GM23248 (cell line): ENCODE data around the gene PLCE1. TPM values are rescaled to one million over a fixed set of nuclear protein-coding genes. Genes with fewer than 3 reads are reported as not detected.

ENCODE experiments used
- DNase-seq: peaks from one replicate; pipeline ENCODE4 v3.0.0-alpha.2; 2015
- H2AFZ ChIP-seq: fragments of 200-600 bp; sonication (generic); 2 replicates; pipeline ENCODE4 v1.6.1; 2016; ENCODE audit warnings: antibody characterized with exemption
- H3F3A ChIP-seq: fragments of 200-600 bp; sonication (generic); 2 replicates; pipeline ENCODE4 v1.6.1; 2016; ENCODE audit warnings: mild to moderate bottlenecking, antibody characterized with exemption, mixed run types; ENCODE audit not compliant: insufficient read depth
- H3K27ac ChIP-seq: fragments of 200-600 bp; sonication (generic); 2 replicates; pipeline ENCODE4 v1.5.1; 2016; ENCODE audit warnings: mild to moderate bottlenecking
- H3K27me3 ChIP-seq: fragments of 200-600 bp; sonication (generic); replicated peaks from 2 replicates; pipeline ENCODE4 v1.6.1; 2016; ENCODE audit warnings: mild to moderate bottlenecking; ENCODE audit not compliant: insufficient read depth
- H3K36me3 ChIP-seq: fragments of 200-600 bp; sonication (generic); 2 replicates; pipeline ENCODE4 v1.6.1; 2016; ENCODE audit warnings: low read depth, mild to moderate bottlenecking
- H3K4me1 ChIP-seq: fragments of 200-600 bp; sonication (generic); 2 replicates; pipeline ENCODE4 v1.6.1; 2016; ENCODE audit warnings: mild to moderate bottlenecking; ENCODE audit not compliant: insufficient read depth
- H3K4me2 ChIP-seq: fragments of 200-600 bp; sonication (generic); one replicate; pipeline ENCODE4 v1.6.1; 2016; ENCODE audit warnings: mild to moderate bottlenecking; ENCODE audit not compliant: unreplicated experiment
- H3K4me3 ChIP-seq: fragments of 200-600 bp; sonication (generic); 2 replicates; pipeline ENCODE4 v1.5.1; 2016; ENCODE audit warnings: mild to moderate bottlenecking
- H3K79me2 ChIP-seq: fragments of 200-600 bp; sonication (generic); 2 replicates; pipeline ENCODE4 v1.6.1; 2016; ENCODE audit warnings: mild to moderate bottlenecking; ENCODE audit not compliant: insufficient read depth
- H3K9ac ChIP-seq: fragments of 200-600 bp; sonication (generic); 2 replicates; pipeline ENCODE4 v1.6.1; 2016; ENCODE audit warnings: mild to moderate bottlenecking
- H3K9me2 ChIP-seq: fragments of 200-600 bp; sonication (generic); 2 replicates; pipeline ENCODE4 v1.6.1; 2016; ENCODE audit warnings: mixed run types, mild to moderate bottlenecking, moderate library complexity; ENCODE audit not compliant: insufficient read depth
- H3K9me3 ChIP-seq: fragments of 200-600 bp; sonication (generic); one replicate; pipeline ENCODE4 v1.6.1; 2017; ENCODE audit warnings: low read depth
- H4K20me1 ChIP-seq: fragments of 200-600 bp; sonication (generic); 2 replicates; pipeline ENCODE4 v1.6.0; 2016; ENCODE audit not compliant: insufficient read depth
- EZH2 ChIP-seq: fragments of 200-600 bp; sonication (generic); IDR thresholded peaks from 2 replicates; pipeline ENCODE4 v1.6.1; 2018; ENCODE audit warnings: antibody characterized with exemption, mild to moderate bottlenecking; ENCODE audit not compliant: insufficient read depth, poor library complexity, severe bottlenecking
- EZH2phosphoT487 ChIP-seq: fragments of 200-600 bp; sonication (generic); IDR thresholded peaks from 2 replicates; pipeline ENCODE4 v1.6.1; 2018; ENCODE audit warnings: antibody characterized with exemption, moderate library complexity, mild to moderate bottlenecking, low read depth; ENCODE audit not compliant: insufficient read depth
- WGBS, 2 experiments: methylation state at CpG; one replicate each; pipeline ENCODE4 v1.1.6; 2015 to 2017; ENCODE audit warnings: low lambda C conversion rate in 2 of 2, low coverage in 1 of 2; ENCODE audit errors: missing lambda C conversion rate in 2 of 2; 5-methylcytosine and 5-hydroxymethylcytosine counted together
- in situ Hi-C: fragments of 300-500 bp; cut with MboI; formaldehyde crosslinking; loops from 2 replicates; pipeline ENCODE4 v1.15.0; 2020
- polyA plus RNA-seq: library from polyadenylated mRNA; unstranded; fragments of >200 nt; fragmentation: Nextera tagmentation; extraction: Ambion mirVana; gene quantifications from 2 replicates; pipeline ENCODE4 v1.2.1, GENCODE V29; 2016
- total RNA-seq: library from RNA; depleted of rRNA; stranded (reverse); fragments of >200 nt; shearing (Covaris generic); gene quantifications from 2 replicates; pipeline ENCODE4 v1.2.3, GENCODE V29; 2014

Gene PLCE1
- total and polyA plus RNA-seq, 2 experiments from 2014 or later: 3.7 to 6.2 TPM

GRCh38 chr10:94024407-94024806, 30.7 kb downstream of the PLCE1 start:
- no peaks in the 10 kb centered on the region for H3K9me3 ChIP-seq
- no peaks in the 10 kb centered on the region for H3K27me3 ChIP-seq
- in situ Hi-C loops: no loop called here
- no peaks in the 10 kb centered on the region for H3F3A ChIP-seq
- no peak overlapping the region for H3K27ac ChIP-seq
- no peak for DNase-seq
- peaks cover 8% of the 10 kb centered on the region; the same call in 1 of the 2 replicates for H3K4me1 ChIP-seq
- no peak overlapping the region for H2AFZ ChIP-seq
- no peaks in the 10 kb centered on the region for H3K36me3 ChIP-seq
- no peak overlapping the region for H3K4me3 ChIP-seq
- H3K9ac ChIP-seq: no peak overlapping the region
- no peaks in the 10 kb centered on the region for H4K20me1 ChIP-seq
- no peak overlapping the region for H3K4me2 ChIP-seq
- H3K79me2 ChIP-seq: no peaks in the 10 kb centered on the region
- TF ChIP-seq EZH2phosphoT487 (no peak), EZH2 (no peak)
- no peaks in the 10 kb centered on the region for H3K9me2 ChIP-seq

- Histone ChIP-seq H3K9me3 (peaks cover 9% of the 10 kb centered on the region), H4K20me1 (no peaks in the 10 kb centered on the region), H2AFZ (no peak overlapping the region), H3K4me2 (no peak overlapping the region), H3K79me2 (no peaks in the 10 kb centered on the region), H3K4me3 (no peak overlapping the region), H3K27ac (no peak overlapping the region), H3K27me3 (no peaks in the 10 kb centered on the region), H3K36me3 (no peaks in the 10 kb centered on the region), H3K4me1 (no peaks in the 10 kb centered on the region), H3F3A (0 out of 2 replicates have a peak, but pooled peaks cover 3% of the 10 kb centered on the region), H3K9me2 (no peaks in the 10 kb centered on the region), H3K9ac (no peak overlapping the region)
- TF ChIP-seq EZH2phosphoT487 (no peak), EZH2 (no peak)
- DNase-seq: no peak
- WGBS, 2 experiments: 11 to 21% methylated on average over 1 of the region's 1 CpG
- in situ Hi-C loops: no loop called here
Measured at GRCh38 chr10:94025806-94026205, 32.1 kb downstream of the PLCE1 start.

GRCh38 chr10:94027197-94027596, 33.5 kb downstream of the PLCE1 start:
- Histone ChIP-seq H3F3A (0 out of 2 replicates have a peak, but pooled peaks cover 3% of the 10 kb centered on the region), H3K27ac (no peak overlapping the region), H3K9me2 (no peaks in the 10 kb centered on the region), H3K36me3 (0 out of 2 replicates have a peak, but pooled peaks cover 5% of the 10 kb centered on the region), H3K9ac (no peak overlapping the region), H3K27me3 (no peaks in the 10 kb centered on the region), H3K79me2 (no peaks in the 10 kb centered on the region), H2AFZ (no peak overlapping the region), H3K4me2 (no peak overlapping the region), H4K20me1 (no peaks in the 10 kb centered on the region), H3K9me3 (peaks cover 9% of the 10 kb centered on the region), H3K4me1 (no peaks in the 10 kb centered on the region), H3K4me3 (no peak overlapping the region)
- peak; percentile 34 for DNase-seq
- no peak for TF ChIP-seq EZH2
- no peak for TF ChIP-seq EZH2phosphoT487
- 70 to 82% methylated on average over 2 of the region's 2 CpGs for WGBS, 2 experiments
- in situ Hi-C loops: no loop called here

GRCh38 chr10:94029955-94030354, 36.2 kb downstream of the PLCE1 start:
- in situ Hi-C loops: no loop called here
- H3F3A ChIP-seq: 0 out of 2 replicates have a peak, but pooled peaks cover 3% of the 10 kb centered on the region
- H3K27me3 ChIP-seq: no peaks in the 10 kb centered on the region
- no peak overlapping the region for H3K27ac ChIP-seq
- 0 out of 2 replicates have a peak, but pooled peaks cover 5% of the 10 kb centered on the region for H3K36me3 ChIP-seq
- H3K4me1 ChIP-seq: no peaks in the 10 kb centered on the region
- DNase-seq: no peak
- H4K20me1 ChIP-seq: no peaks in the 10 kb centered on the region
- H3K9me3 ChIP-seq: peaks cover 9% of the 10 kb centered on the region
- no peak overlapping the region for H3K4me3 ChIP-seq
- H3K9me2 ChIP-seq: no peaks in the 10 kb centered on the region
- H2AFZ ChIP-seq: no peak overlapping the region
- no peak overlapping the region for H3K4me2 ChIP-seq
- TF ChIP-seq EZH2 (no peak), EZH2phosphoT487 (no peak)
- H3K79me2 ChIP-seq: no peaks in the 10 kb centered on the region
- no peak overlapping the region for H3K9ac ChIP-seq

GRCh38 chr10:94035982-94036765, 42.4 kb downstream of the PLCE1 start:
- Histone ChIP-seq H3K9me2 (no peaks in the 10 kb centered on the region), H3K36me3 (0 out of 2 replicates have a peak, but pooled peaks cover 5% of the 10 kb centered on the region), H4K20me1 (no peaks in the 10 kb centered on the region), H3K4me1 (peaks cover 15% of the 10 kb centered on the region), H3K9ac (no peak overlapping the region), H3K9me3 (no peaks in the 10 kb centered on the region), H3K79me2 (no peaks in the 10 kb centered on the region), H3K27me3 (no peaks in the 10 kb centered on the region), H3K4me3 (no peak overlapping the region), H3K4me2 (no peak overlapping the region), H3K27ac (no peak overlapping the region), H3F3A (peaks cover under 1% of the 10 kb centered on the region), H2AFZ (no peak overlapping the region)
- TF ChIP-seq EZH2 (no peak), EZH2phosphoT487 (no peak)
- 76 to 81% methylated on average over 3 of the region's 3 CpGs for WGBS, 2 experiments
- in situ Hi-C loops: no loop called here
- no peak for DNase-seq
